Measurements from ENCODE around the gene REM1. TPM values are rescaled to one million over a fixed set of nuclear protein-coding genes. Genes with fewer than 3 reads are reported as not detected.

REM1 gene
- total RNA-seq, 1 experiment from 2014 or later: not detected

GRCh38 chr20:31523361-31524283 lies 48.5 kb downstream of the REM1 start:
- DNase-seq (ENCODE audit: low spot score): no peak

GRCh38 chr20:31527266-31527665 lies 52.2 kb downstream of the REM1 start:
- no peak for DNase-seq (ENCODE audit: low spot score)

Other genes with a start within 250 kb of the REM1 start
- not detected in 2 replicates for gene DEFB115, start 217.6 kb upstream of the REM1 start, total RNA-seq (2014; rRNA removed; shearing (Covaris generic))
- gene DEFB116, start 166.7 kb upstream of the REM1 start, total RNA-seq (2014; rRNA removed; shearing (Covaris generic)): not detected in 2 replicates
- gene DEFB118, start 106.7 kb upstream of the REM1 start, total RNA-seq (2014; rRNA removed; shearing (Covaris generic)): not detected in 2 replicates
- gene DEFB119, start 84.7 kb upstream of the REM1 start, total RNA-seq (2014; rRNA removed; shearing (Covaris generic)): not detected in 2 replicates
- gene DEFB121, start 69.1 kb upstream of the REM1 start, total RNA-seq (2014; rRNA removed; shearing (Covaris generic)): not detected in 2 replicates
- gene DEFB123, start 34.7 kb upstream of the REM1 start, total RNA-seq (2014; rRNA removed; shearing (Covaris generic)): not detected in 2 replicates
- gene DEFB124, start 161 bp upstream of the REM1 start, total RNA-seq (2014; rRNA removed; shearing (Covaris generic)): not detected in 2 replicates
- gene HM13, start 39.2 kb downstream of the REM1 start, total RNA-seq (2014; rRNA removed; shearing (Covaris generic)): 58.2 and 67.9 TPM in 2 replicates
- gene ID1, start 130.0 kb downstream of the REM1 start, total RNA-seq (2014; rRNA removed; shearing (Covaris generic)): 395 and 602 TPM in 2 replicates
- gene COX4I2, start 162.6 kb downstream of the REM1 start, total RNA-seq (2014; rRNA removed; shearing (Covaris generic)): not detected in 2 replicates
- 202 and 212 TPM in 2 replicates for gene BCL2L1, start 247.6 kb downstream of the REM1 start, total RNA-seq (2014; rRNA removed; shearing (Covaris generic))